ENCODE results near the gene PCYT2. TPM values are rescaled to one million over a fixed set of nuclear protein-coding genes. Genes with fewer than 3 reads are reported as not detected.

PCYT2 gene
- total and polyA plus RNA-seq, 10 of the 15 experiments (the other 5 are each of a cell fraction or from before 2014, with no cell fraction given): 0.63 to 72.0 (median 45.0) TPM

- no TSS peak for BruUV-seq (replicated peaks)
Observed at GRCh38 chr17:81955058-81955681, 44.0 kb upstream of the PCYT2 start.

More at GRCh38 chr17:81955058-81955681, 44.0 kb upstream of the PCYT2 start:
- Histone ChIP-seq H2AFZ (ENCODE audit: control insufficient read depth, low read depth, low read length) (no peak overlapping the region), H3K4me2 (ENCODE audit: control insufficient read depth, insufficient read depth) (no peak overlapping the region), H3K9ac (ENCODE audit: control insufficient read depth, insufficient read depth, low read length) (no peak overlapping the region), H4K20me1 (ENCODE audit: control insufficient read depth, insufficient read depth) (no peaks in the 10 kb centered on the region), H3K4me3 (no peak overlapping the region), H3K27me3 (replicated peaks in 1 of 2; ENCODE audit: control insufficient read depth in 2 of 2, insufficient read depth in 2 of 2, low read length in 1 of 2) (peaks cover 3 to 10% of the 10 kb centered on the region in 2 experiments), H3K4me1 (ENCODE audit: control insufficient read depth, insufficient read depth, low read length) (no peaks in the 10 kb centered on the region), H3K79me2 (ENCODE audit: control insufficient read depth, insufficient read depth, low read length) (no peaks in the 10 kb centered on the region), H3K27ac (ENCODE audit: control insufficient read depth, insufficient read depth) (no peak overlapping the region), H3K9me3 (replicated peaks; ENCODE audit: control insufficient read depth, insufficient read depth, low read length) (no peaks in the 10 kb centered on the region), H3K36me3 (ENCODE audit: control insufficient read depth in 2 of 2, insufficient read depth in 2 of 2, low read length in 1 of 2) (no peaks in the 10 kb centered on the region)
- POLR2A ChIA-PET: interaction anchor here (0.6 to 1.0 kb wide), 3 partner anchors 12 to 231 kb away, joined by 4 to 5 read pairs (median 4); partner anchors contain the start of genes CENPX and LRRC45
- WGBS (ENCODE audit: insufficient coverage, insufficient replicate concordance, low lambda C conversion rate, missing lambda C conversion rate): 69% methylated on average over 26 of the region's 26 CpGs
- no peak for ATAC-seq
- in situ Hi-C loops (cut with MboI): no loop called here
- TF ChIP-seq EP300 (IDR thresholded peaks at IDR 0.05; ENCODE audit: borderline replicate concordance in 1 of 2, control insufficient read depth in 1 of 2, low read depth in 2 of 2, low read length in 2 of 2) (no peak), USF2 (IDR thresholded peaks at IDR 0.05; ENCODE audit: borderline replicate concordance, low read depth, low read length) (no peak), FOS (IDR thresholded peaks at IDR 0.05; ENCODE audit: borderline replicate concordance, extremely low read depth, insufficient read length) (no peak), PRDM15 (CRISPR knock-in tag; IDR thresholded peaks at IDR 0.05) (no peak), EZH2 (IDR thresholded peaks at IDR 0.05; ENCODE audit: borderline replicate concordance, control insufficient read depth, low read depth, low read length) (no peak)
- no peak for FAIRE-seq
- intact Hi-C loops (cut with micrococcal nuclease; ENCODE audit: unreplicated experiment): no loop called here
- SMC1A ChIA-PET (ENCODE audit: uncharacterized antibody, unreplicated experiment): interaction anchor here (1.1 kb wide), 1 partner anchor 66 kb away, joined by 3 read pairs; no protein-coding TSS in a partner anchor
- CTCF ChIA-PET: interaction anchor here (1.0 to 1.4 kb wide), 4 partner anchors 10 to 83 kb away, joined by 3 to 4 read pairs (median 4); no protein-coding TSS in a partner anchor
- RAD21 ChIA-PET (ENCODE audit: unreplicated experiment): interaction anchor here (0.9 to 1.7 kb wide), 2 partner anchors 65 to 86 kb away, joined by 3 to 4 read pairs; no protein-coding TSS in a partner anchor
- DNase-seq (ENCODE audit: low read depth, low spot score): no peak

Measured in GM12878 (cell line).